HEK293 (cell line): ENCODE measurements around the gene BMF.

ENCODE experiments used
- CTCF ChIA-PET: fragments of 350-600 bp; formaldehyde crosslinking; extraction: SDS; loops from one replicate; lab custom pipeline; 2021; ENCODE audit warnings: antibody characterized with exemption; lab: Yijun Ruan, JAX
- POLR2A ChIA-PET: fragments of 300-600 bp; formaldehyde crosslinking; extraction: SDS; loops from one replicate; lab custom pipeline; 2020; ENCODE audit warnings: antibody characterized with exemption, inconsistent platforms; lab: Yijun Ruan, JAX
- H3K27ac ChIP-seq: fragments of 200-500 bp; sonication (Bioruptor generic); 2 replicates; pipeline ENCODE4 v1.5.1; 2014; ENCODE audit warnings: low read depth, low read length, control low read depth, inconsistent platforms; ENCODE audit errors: extremely low read depth
- H3K36me3 ChIP-seq, 2 experiments: fragments of 200-500 bp in 1 of 2; sonication (Bioruptor generic) in 1 of 2; 1 replicate in 1 of 2; 2 replicates in 1 of 2; pipeline ENCODE4 v1.5.1; 2014 to 2017; ENCODE audit warnings: inconsistent platforms in 2 of 2, low read length in 2 of 2; ENCODE audit not compliant: control insufficient read depth in 2 of 2, insufficient read depth in 1 of 2
- H3K4me1 ChIP-seq: fragments of 200-500 bp; sonication (Bioruptor generic); 2 replicates; pipeline ENCODE4 v1.5.1; 2014; ENCODE audit warnings: mild to moderate bottlenecking, low read length, inconsistent platforms; ENCODE audit not compliant: control insufficient read depth, insufficient read depth
- H3K4me3 ChIP-seq: 2 replicates; pipeline ENCODE4 v1.5.1; 2011; ENCODE audit warnings: low read depth, mild to moderate bottlenecking, control low read depth, low read length, moderate library complexity
- H3K9me3 ChIP-seq: fragments of 200-500 bp; sonication (Bioruptor generic); 2 replicates; pipeline ENCODE4 v1.5.1; 2014; ENCODE audit warnings: low read depth, low read length, inconsistent platforms; ENCODE audit not compliant: control insufficient read depth, insufficient read depth
- HIC1 ChIP-seq: fragments of 450-650 bp; formaldehyde crosslinking; IDR thresholded peaks from 2 replicates; pipeline ENCODE4 v1.5.1; 2016; ENCODE audit warnings: missing biosample characterization, missing genetic modification characterization
- REST ChIP-seq: fragments of 450-650 bp; formaldehyde crosslinking; IDR thresholded peaks from 2 replicates; pipeline ENCODE4 v1.5.1; 2016; ENCODE audit warnings: missing biosample characterization, missing genetic modification characterization
- SCRT2 ChIP-seq: fragments of 450-650 bp; formaldehyde crosslinking; IDR thresholded peaks from 2 replicates; pipeline ENCODE4 v1.5.1; 2016; ENCODE audit warnings: missing biosample characterization, missing genetic modification characterization
- SP2 ChIP-seq: fragments of 450-650 bp; formaldehyde crosslinking; IDR thresholded peaks from 2 replicates; pipeline ENCODE4 v1.5.1; 2016; ENCODE audit warnings: missing biosample characterization, missing genetic modification characterization
- TCF7L2 ChIP-seq: IDR thresholded peaks from 2 replicates; pipeline ENCODE4 v1.6.1; 2011; ENCODE audit warnings: low read depth, mild to moderate bottlenecking, inconsistent platforms, low read length, moderate library complexity, borderline replicate concordance
- ZBTB17 ChIP-seq: fragments of 450-650 bp; formaldehyde crosslinking; IDR thresholded peaks from 2 replicates; pipeline ENCODE4 v1.5.1; 2016; ENCODE audit warnings: missing biosample characterization, missing genetic modification characterization
- ZFP37 ChIP-seq: fragments of 450-650 bp; formaldehyde crosslinking; IDR thresholded peaks from 2 replicates; pipeline ENCODE4 v1.5.1; 2016; ENCODE audit warnings: missing biosample characterization, missing genetic modification characterization
- ZNF112 ChIP-seq: fragments of 450-650 bp; formaldehyde crosslinking; IDR thresholded peaks from 2 replicates; pipeline ENCODE4 v1.5.0; 2017; ENCODE audit warnings: missing biosample characterization, missing genetic modification characterization
- ZNF138 ChIP-seq: fragments of 450-650 bp; formaldehyde crosslinking; IDR thresholded peaks from 2 replicates; pipeline ENCODE4 v1.5.1; 2016; ENCODE audit warnings: missing biosample characterization, missing genetic modification characterization, borderline replicate concordance
- ZNF16 ChIP-seq: fragments of 450-650 bp; formaldehyde crosslinking; IDR thresholded peaks from 2 replicates; pipeline ENCODE4 v1.5.1; 2016; ENCODE audit warnings: low read depth, missing biosample characterization, missing genetic modification characterization
- ZNF19 ChIP-seq: fragments of 450-650 bp; formaldehyde crosslinking; IDR thresholded peaks from 2 replicates; pipeline ENCODE4; 2016; ENCODE audit warnings: missing biosample characterization, missing genetic modification characterization, low read depth
- ZNF2 ChIP-seq: fragments of 450-650 bp; formaldehyde crosslinking; IDR thresholded peaks from 2 replicates; pipeline ENCODE4 v1.5.1; 2016; ENCODE audit warnings: missing biosample characterization, missing genetic modification characterization
- ZNF214 ChIP-seq: fragments of 450-650 bp; formaldehyde crosslinking; IDR thresholded peaks from 2 replicates; pipeline ENCODE4 v1.5.1; 2017; ENCODE audit warnings: missing biosample characterization, mild to moderate bottlenecking, missing genetic modification characterization, borderline replicate concordance
- ZNF24 ChIP-seq: fragments of 450-650 bp; formaldehyde crosslinking; IDR thresholded peaks from 2 replicates; pipeline ENCODE4 v1.5.1; 2016; ENCODE audit warnings: missing biosample characterization, missing genetic modification characterization
- ZNF280D ChIP-seq: fragments of 450-650 bp; formaldehyde crosslinking; IDR thresholded peaks from 2 replicates; pipeline ENCODE4 v1.5.1; 2016; ENCODE audit warnings: missing biosample characterization, missing genetic modification characterization
- ZNF292 ChIP-seq: fragments of 450-650 bp; formaldehyde crosslinking; IDR thresholded peaks from 2 replicates; pipeline ENCODE4 v1.5.1; 2016; ENCODE audit warnings: low read depth, missing biosample characterization, missing genetic modification characterization, borderline replicate concordance
- ZNF350 ChIP-seq: fragments of 450-650 bp; formaldehyde crosslinking; IDR thresholded peaks from 2 replicates; pipeline ENCODE4 v1.5.0; 2017; ENCODE audit warnings: missing biosample characterization, mild to moderate bottlenecking, missing genetic modification characterization
- ZNF37A ChIP-seq: fragments of 450-650 bp; IDR thresholded peaks from 2 replicates; pipeline ENCODE4 v1.5.1; 2018; ENCODE audit warnings: missing biosample characterization, missing genetic modification characterization
- ZNF473 ChIP-seq: fragments of 450-650 bp; formaldehyde crosslinking; IDR thresholded peaks from 2 replicates; pipeline ENCODE4 v1.5.1; 2017; ENCODE audit warnings: missing biosample characterization, missing genetic modification characterization
- ZNF510 ChIP-seq: fragments of 450-650 bp; formaldehyde crosslinking; IDR thresholded peaks from 2 replicates; pipeline ENCODE4 v1.5.1; 2018; ENCODE audit warnings: mild to moderate bottlenecking, missing genetic modification characterization, missing biosample characterization; ENCODE audit not compliant: insufficient replicate concordance
- ZNF529 ChIP-seq: fragments of 450-650 bp; formaldehyde crosslinking; IDR thresholded peaks from 2 replicates; pipeline ENCODE4 v1.5.1; 2017; ENCODE audit warnings: missing genetic modification characterization, missing biosample characterization; ENCODE audit not compliant: insufficient replicate concordance
- ZNF623 ChIP-seq: fragments of 450-650 bp; formaldehyde crosslinking; IDR thresholded peaks from 2 replicates; pipeline ENCODE4 v1.5.1; 2016; ENCODE audit warnings: missing biosample characterization, missing genetic modification characterization
- ZNF654 ChIP-seq: fragments of 450-650 bp; formaldehyde crosslinking; IDR thresholded peaks from 2 replicates; pipeline ENCODE4 v1.5.1; 2016; ENCODE audit warnings: low read depth, missing biosample characterization, missing genetic modification characterization
- ZNF707 ChIP-seq: fragments of 450-650 bp; formaldehyde crosslinking; IDR thresholded peaks from 2 replicates; pipeline ENCODE4 v1.5.1; 2016; ENCODE audit warnings: missing biosample characterization, missing genetic modification characterization
- ZNF768 ChIP-seq: fragments of 450-650 bp; formaldehyde crosslinking; IDR thresholded peaks from 2 replicates; pipeline ENCODE4 v1.5.1; 2018; ENCODE audit warnings: missing biosample characterization, mild to moderate bottlenecking, missing genetic modification characterization
- ZNF777 ChIP-seq: fragments of 450-650 bp; formaldehyde crosslinking; IDR thresholded peaks from 2 replicates; pipeline ENCODE4 v1.5.1; 2017; ENCODE audit warnings: missing biosample characterization, missing genetic modification characterization, borderline replicate concordance
- ZSCAN23 ChIP-seq: fragments of 450-650 bp; formaldehyde crosslinking; IDR thresholded peaks from 2 replicates; pipeline ENCODE4 v1.5.1; 2016; ENCODE audit warnings: missing biosample characterization, missing genetic modification characterization

The BMF gene

GRCh38 chr15:40042791-40043320 lies 65.8 kb downstream of the BMF start:
- ChIA-PET CTCF (interaction anchor here (0.7 to 1.5 kb wide), 2 partner anchors 65 to 232 kb away, joined by 4 to 8 read pairs; partner anchors contain the start of gene BMF), POLR2A (no interaction called here)
- peaks cover 0 to 2% of the 10 kb centered on the region in 2 experiments; a peak in 1 of 3 replicates for H3K36me3 ChIP-seq
- no peaks in the 10 kb centered on the region for H3K9me3 ChIP-seq
- TF ChIP-seq ZNF37A (tag by site-specific recombination) (no peak), REST (no peak), ZNF16 (tag by site-specific recombination) (no peak), ZNF707 (no peak), ZNF2 (tag by site-specific recombination) (no peak), HIC1 (no peak), ZNF654 (tag by site-specific recombination) (no peak), SCRT2 (no peak), ZNF350 (tag by site-specific recombination) (no peak), ZSCAN23 (tag by site-specific recombination) (no peak), ZNF214 (tag by site-specific recombination) (no peak), ZBTB17 (tag by site-specific recombination) (no peak), ZNF623 (tag by site-specific recombination) (no peak), ZNF112 (tag by site-specific recombination) (no peak), ZNF19 (tag by site-specific recombination) (no peak), ZNF292 (tag by site-specific recombination) (no peak), ZNF529 (no peak), ZFP37 (tag by site-specific recombination) (no peak), TCF7L2 (no peak)
- TF ChIP-seq, all 188 proteins: peak for 0
- peaks cover 13% of the 10 kb centered on the region for H3K4me1 ChIP-seq
- H3K4me3 ChIP-seq, result no peak overlapping the region
- H3K27ac ChIP-seq, result no peak overlapping the region

GRCh38 chr15:40040770-40041169 lies 67.9 kb downstream of the BMF start:
- no peak for TF ChIP-seq ZNF777
- TF ChIP-seq ZNF768 (tag by site-specific recombination), result no peak
- TF ChIP-seq ZNF473 (tag by site-specific recombination), result no peak
- TF ChIP-seq ZNF280D, result no peak
- no peak for TF ChIP-seq ZNF24 (tag by site-specific recombination)
- TF ChIP-seq ZNF510 (tag by site-specific recombination), result no peak
- TF ChIP-seq ZNF138 (tag by site-specific recombination), result no peak
- TF ChIP-seq SP2 (tag by site-specific recombination), result no peak
- Histone ChIP-seq H3K27ac (no peak overlapping the region), H3K4me1 (no peaks in the 10 kb centered on the region; the same call in 1 of the 2 replicates), H3K36me3 (peaks cover 5 to 21% of the 10 kb centered on the region in 2 experiments; a peak in 2 of 3 replicates), H3K9me3 (no peaks in the 10 kb centered on the region), H3K4me3 (no peak overlapping the region)
- ChIA-PET POLR2A (interaction anchor here (0.6 to 1.4 kb wide), 2 partner anchors 66 to 234 kb away, joined by 3 read pairs; no protein-coding TSS in a partner anchor), CTCF (interaction anchor here (0.8 to 5.1 kb wide), 5 partner anchors 68 to 238 kb away, joined by 3 to 35 read pairs (median 3); partner anchors contain the start of gene BMF)
